GM13976 (cell line): ENCODE measurements around the gene GCN1.

ENCODE experiments used
- DNase-seq: peaks from one replicate; pipeline ENCODE4 v3.0.0; 2012; ENCODE audit warnings: low spot score
- in situ Hi-C: fragments of 300-500 bp; cut with MboI; formaldehyde crosslinking; loops from one replicate; pipeline ENCODE4 v1.12.0; 2022; ENCODE audit warnings: low sequenced_read_pairs, mixed read lengths, inconsistent platforms; ENCODE audit not compliant: unreplicated experiment
- TF ChIP-seq, protein P1 (sequence below): IDR thresholded peaks from 2 replicates; pipeline ENCODE4 v1.5.1; 2012; ENCODE audit warnings: borderline replicate concordance, mild to moderate bottlenecking; ENCODE audit not compliant: insufficient read depth; ENCODE audit errors: extremely low read depth, missing control alignments, control extremely low read depth

The GCN1 gene

DNA sequence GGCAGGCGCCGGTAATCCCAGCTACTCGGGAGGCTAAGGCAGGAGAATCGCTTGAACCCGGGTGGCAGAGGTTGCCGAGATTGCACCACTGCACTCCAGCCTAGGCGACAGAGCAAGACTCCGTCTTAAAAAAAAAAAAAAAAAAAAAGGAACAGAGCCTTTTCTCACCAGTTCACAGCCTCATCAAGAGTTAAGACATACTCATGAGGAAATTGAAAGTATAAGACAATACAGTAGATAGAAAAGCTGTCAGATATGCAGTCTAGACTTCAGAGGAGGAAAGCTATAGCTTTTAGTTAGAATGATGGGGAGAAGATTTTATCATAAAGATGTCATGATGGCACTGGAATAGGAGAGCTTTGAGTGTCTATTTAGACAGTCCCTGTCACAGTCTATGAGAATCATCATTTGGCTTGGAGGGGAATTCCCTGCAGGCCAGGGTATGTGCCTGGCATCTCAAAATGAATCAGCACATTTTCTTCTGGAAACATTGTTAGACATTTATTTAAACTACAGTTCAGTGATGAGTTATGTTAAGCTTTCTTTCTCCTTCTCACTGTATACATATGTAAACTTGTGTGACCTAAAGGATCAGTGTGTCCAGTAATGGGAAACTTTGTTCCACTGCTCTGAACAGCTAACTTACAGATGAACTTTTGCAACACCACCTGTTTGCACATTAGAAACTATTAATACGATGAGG, 75.1 kb downstream of the GCN1 start:
- in situ Hi-C loops: no loop called here
- DNase-seq: no peak
- TF ChIP-seq, protein P1, sequence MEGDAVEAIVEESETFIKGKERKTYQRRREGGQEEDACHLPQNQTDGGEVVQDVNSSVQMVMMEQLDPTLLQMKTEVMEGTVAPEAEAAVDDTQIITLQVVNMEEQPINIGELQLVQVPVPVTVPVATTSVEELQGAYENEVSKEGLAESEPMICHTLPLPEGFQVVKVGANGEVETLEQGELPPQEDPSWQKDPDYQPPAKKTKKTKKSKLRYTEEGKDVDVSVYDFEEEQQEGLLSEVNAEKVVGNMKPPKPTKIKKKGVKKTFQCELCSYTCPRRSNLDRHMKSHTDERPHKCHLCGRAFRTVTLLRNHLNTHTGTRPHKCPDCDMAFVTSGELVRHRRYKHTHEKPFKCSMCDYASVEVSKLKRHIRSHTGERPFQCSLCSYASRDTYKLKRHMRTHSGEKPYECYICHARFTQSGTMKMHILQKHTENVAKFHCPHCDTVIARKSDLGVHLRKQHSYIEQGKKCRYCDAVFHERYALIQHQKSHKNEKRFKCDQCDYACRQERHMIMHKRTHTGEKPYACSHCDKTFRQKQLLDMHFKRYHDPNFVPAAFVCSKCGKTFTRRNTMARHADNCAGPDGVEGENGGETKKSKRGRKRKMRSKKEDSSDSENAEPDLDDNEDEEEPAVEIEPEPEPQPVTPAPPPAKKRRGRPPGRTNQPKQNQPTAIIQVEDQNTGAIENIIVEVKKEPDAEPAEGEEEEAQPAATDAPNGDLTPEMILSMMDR: no peak

DNA sequence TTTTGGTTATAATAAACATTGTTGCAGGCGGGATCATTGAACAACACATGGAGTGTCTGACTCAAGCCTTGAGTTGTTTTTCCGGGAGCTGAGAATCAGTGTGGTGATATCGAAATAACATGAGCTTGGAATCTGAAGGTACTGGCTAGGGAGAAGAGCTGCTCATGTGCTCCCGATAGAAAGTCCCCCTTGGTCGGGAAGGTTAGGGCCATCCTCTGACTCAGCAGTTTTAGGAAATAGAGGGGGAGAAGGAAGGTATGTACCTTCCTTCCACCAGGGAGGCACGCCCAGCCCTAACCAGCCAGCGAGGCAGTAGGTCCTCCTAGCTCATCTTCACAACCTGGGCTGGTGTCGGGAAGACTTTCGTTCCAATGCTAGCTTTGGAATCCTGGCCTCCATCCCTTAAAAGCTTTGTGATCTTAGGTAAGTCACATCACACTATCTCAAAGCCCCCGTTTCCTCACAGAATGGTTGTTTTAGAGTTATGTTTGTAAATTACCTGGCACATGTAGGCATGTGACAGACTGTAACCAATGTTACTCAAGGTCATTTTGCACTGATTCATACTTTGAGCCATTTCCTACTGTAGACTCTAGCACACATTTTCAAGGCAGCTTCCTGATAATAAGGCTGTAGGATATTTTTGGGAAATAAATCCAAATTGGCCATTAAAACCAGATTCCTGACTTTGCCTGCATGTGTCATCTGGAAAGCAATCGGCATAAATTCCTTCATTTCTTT, 76.0 kb downstream of the GCN1 start:
- TF ChIP-seq, protein P1: no peak
- in situ Hi-C loops: no loop called here
- DNase-seq: no peak

DNA sequence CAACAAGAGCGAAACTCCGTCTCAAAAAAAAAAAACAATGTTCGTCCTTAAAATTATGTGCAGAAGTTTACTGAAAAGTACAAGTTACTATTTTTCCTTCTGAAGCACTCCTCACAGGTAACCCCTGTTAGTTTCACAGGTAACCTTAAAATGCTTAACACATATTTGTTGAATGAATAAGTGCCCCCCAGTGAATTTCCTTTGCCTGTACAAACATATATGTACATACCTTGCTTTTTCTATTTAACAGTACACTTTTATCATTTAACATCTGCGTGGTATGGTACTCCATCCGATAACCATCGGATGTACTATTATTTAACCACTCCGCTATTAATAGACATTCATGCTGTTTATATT, 76.6 kb downstream of the GCN1 start:
- in situ Hi-C loops: no loop called here
- TF ChIP-seq, protein P1: no peak

DNA sequence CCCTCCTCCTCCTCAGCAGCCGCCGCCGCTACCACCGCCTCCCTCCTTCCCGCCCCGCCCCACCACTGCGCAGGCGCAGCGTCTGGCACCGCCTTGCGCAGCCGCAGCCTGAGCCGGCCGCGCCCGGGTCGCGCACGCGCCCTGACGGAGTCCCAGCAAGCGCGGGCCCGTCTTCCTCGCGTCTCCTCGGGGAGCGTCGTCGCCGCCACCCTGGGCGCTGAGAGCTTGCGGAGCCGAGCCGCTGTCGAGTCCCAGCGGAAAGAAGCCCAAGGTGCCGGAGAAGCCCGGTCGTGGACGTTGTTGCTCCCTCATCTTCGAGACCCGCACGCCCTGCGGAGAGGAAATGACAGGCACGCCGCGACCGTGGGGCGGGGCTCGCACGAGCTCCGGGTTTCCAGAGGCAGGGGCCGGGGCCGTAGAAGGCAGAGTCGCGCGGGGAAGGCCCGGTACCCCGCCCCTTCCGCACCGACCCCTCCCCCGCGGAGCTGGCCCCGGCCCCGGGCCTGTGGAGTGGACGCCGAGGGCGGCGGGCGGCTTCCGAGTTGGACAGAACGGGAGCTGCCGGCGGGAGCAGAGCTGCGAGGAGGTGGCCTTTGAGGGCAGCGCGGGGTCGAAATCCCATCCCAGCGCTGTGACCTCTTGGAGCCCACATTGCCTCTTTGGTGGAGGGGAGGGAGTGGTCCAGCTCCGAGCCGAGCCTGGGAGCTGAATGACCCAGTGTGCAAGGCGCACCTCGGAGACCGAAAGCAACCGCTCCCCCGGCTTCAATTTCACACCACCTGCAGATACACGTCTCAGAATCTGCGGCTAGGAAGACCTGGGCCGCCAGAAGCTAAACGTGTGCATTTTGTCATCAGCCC, 77.5 kb downstream of the GCN1 start:
- in situ Hi-C loops: no loop called here
- TF ChIP-seq, protein P1: no peak
- DNase-seq: peak; percentile 97

More for the DNA sequence above, 76.6 kb downstream of the GCN1 start:
- no peak for DNase-seq

DNA sequence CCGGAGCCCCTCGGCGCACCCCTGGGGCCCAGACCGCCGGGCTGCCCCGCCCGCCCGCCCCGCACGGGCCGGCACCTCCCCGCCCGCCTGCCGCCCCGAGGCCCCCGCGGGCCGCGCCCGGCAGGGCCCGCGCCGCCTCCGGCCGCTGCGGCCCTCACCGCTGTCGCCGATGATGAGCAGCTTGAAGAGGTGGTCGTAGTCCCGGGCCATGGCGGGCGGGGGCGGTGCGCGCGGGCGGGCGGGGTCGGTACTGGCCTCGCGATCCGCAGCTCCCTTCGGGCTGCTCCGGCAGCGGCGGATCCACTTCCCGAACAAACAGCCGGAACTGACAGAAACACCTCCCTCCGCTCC, 78.1 kb downstream of the GCN1 start, which contains the start of gene RAB35:
RAB35 (minus strand) TSS at position 313 of the 351 bp plus-strand sequence; CDS start at position 210, 103 bp downstream.
- in situ Hi-C loops: no loop called here
- TF ChIP-seq, protein P1: no peak
- DNase-seq: peak; percentile 64

DNA sequence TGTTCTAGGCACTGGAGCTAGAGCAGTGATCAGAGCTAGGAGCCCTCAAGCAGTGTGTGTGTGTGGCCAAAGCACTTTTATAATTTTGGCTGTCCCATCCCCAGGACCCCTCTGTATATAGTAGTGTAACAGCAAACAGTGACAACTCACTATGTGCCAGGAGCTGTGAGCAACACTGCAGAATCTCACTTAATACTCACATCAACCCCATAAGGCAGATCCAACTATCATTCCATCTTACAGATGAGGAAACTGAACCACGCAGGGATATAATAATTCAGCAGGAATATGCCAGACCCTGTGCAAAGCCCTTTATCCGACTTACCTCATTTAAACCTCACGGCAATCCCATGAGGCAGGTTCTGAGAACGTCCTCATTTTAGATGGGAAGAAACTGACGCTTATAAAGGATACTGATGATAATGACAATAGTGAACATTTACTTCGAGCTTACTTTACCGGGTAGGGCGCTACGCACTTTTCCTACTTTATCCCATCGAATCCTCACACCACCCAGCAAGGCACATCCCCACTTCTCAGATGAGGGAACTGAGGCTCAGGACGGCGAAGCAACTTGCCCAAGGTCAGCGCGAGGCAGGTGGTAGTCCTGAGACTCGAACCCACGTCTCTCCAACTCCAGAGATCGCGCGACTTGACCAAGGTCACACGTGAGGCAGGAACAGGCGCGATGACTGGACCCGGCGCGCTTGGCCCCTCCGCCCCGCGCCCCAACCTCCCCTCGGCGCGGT, 78.6 kb downstream of the GCN1 start:
- in situ Hi-C loops: no loop called here
- no peak for DNase-seq
- TF ChIP-seq, protein P1: no peak
